GM23248 (cell line): ENCODE data around the gene SMC6. TPM values are rescaled to one million over a fixed set of nuclear protein-coding genes. Genes with fewer than 3 reads are reported as not detected.

ENCODE experiments used
- DNase-seq: peaks from one replicate; pipeline ENCODE4 v3.0.0-alpha.2; 2015
- H2AFZ ChIP-seq: fragments of 200-600 bp; sonication (generic); 2 replicates; pipeline ENCODE4 v1.6.1; 2016; ENCODE audit warnings: antibody characterized with exemption
- H3F3A ChIP-seq: fragments of 200-600 bp; sonication (generic); 2 replicates; pipeline ENCODE4 v1.6.1; 2016; ENCODE audit warnings: mild to moderate bottlenecking, antibody characterized with exemption, mixed run types; ENCODE audit not compliant: insufficient read depth
- H3K27ac ChIP-seq: fragments of 200-600 bp; sonication (generic); 2 replicates; pipeline ENCODE4 v1.5.1; 2016; ENCODE audit warnings: mild to moderate bottlenecking
- H3K27me3 ChIP-seq: fragments of 200-600 bp; sonication (generic); replicated peaks from 2 replicates; pipeline ENCODE4 v1.6.1; 2016; ENCODE audit warnings: mild to moderate bottlenecking; ENCODE audit not compliant: insufficient read depth
- H3K36me3 ChIP-seq: fragments of 200-600 bp; sonication (generic); 2 replicates; pipeline ENCODE4 v1.6.1; 2016; ENCODE audit warnings: low read depth, mild to moderate bottlenecking
- H3K4me1 ChIP-seq: fragments of 200-600 bp; sonication (generic); 2 replicates; pipeline ENCODE4 v1.6.1; 2016; ENCODE audit warnings: mild to moderate bottlenecking; ENCODE audit not compliant: insufficient read depth
- H3K4me2 ChIP-seq: fragments of 200-600 bp; sonication (generic); one replicate; pipeline ENCODE4 v1.6.1; 2016; ENCODE audit warnings: mild to moderate bottlenecking; ENCODE audit not compliant: unreplicated experiment
- H3K4me3 ChIP-seq: fragments of 200-600 bp; sonication (generic); 2 replicates; pipeline ENCODE4 v1.5.1; 2016; ENCODE audit warnings: mild to moderate bottlenecking
- H3K79me2 ChIP-seq: fragments of 200-600 bp; sonication (generic); 2 replicates; pipeline ENCODE4 v1.6.1; 2016; ENCODE audit warnings: mild to moderate bottlenecking; ENCODE audit not compliant: insufficient read depth
- H3K9ac ChIP-seq: fragments of 200-600 bp; sonication (generic); 2 replicates; pipeline ENCODE4 v1.6.1; 2016; ENCODE audit warnings: mild to moderate bottlenecking
- H3K9me2 ChIP-seq: fragments of 200-600 bp; sonication (generic); 2 replicates; pipeline ENCODE4 v1.6.1; 2016; ENCODE audit warnings: mixed run types, mild to moderate bottlenecking, moderate library complexity; ENCODE audit not compliant: insufficient read depth
- H3K9me3 ChIP-seq: fragments of 200-600 bp; sonication (generic); one replicate; pipeline ENCODE4 v1.6.1; 2017; ENCODE audit warnings: low read depth
- H4K20me1 ChIP-seq: fragments of 200-600 bp; sonication (generic); 2 replicates; pipeline ENCODE4 v1.6.0; 2016; ENCODE audit not compliant: insufficient read depth
- EZH2 ChIP-seq: fragments of 200-600 bp; sonication (generic); IDR thresholded peaks from 2 replicates; pipeline ENCODE4 v1.6.1; 2018; ENCODE audit warnings: antibody characterized with exemption, mild to moderate bottlenecking; ENCODE audit not compliant: insufficient read depth, poor library complexity, severe bottlenecking
- EZH2phosphoT487 ChIP-seq: fragments of 200-600 bp; sonication (generic); IDR thresholded peaks from 2 replicates; pipeline ENCODE4 v1.6.1; 2018; ENCODE audit warnings: antibody characterized with exemption, moderate library complexity, mild to moderate bottlenecking, low read depth; ENCODE audit not compliant: insufficient read depth
- WGBS, 2 experiments: methylation state at CpG; one replicate each; pipeline ENCODE4 v1.1.6; 2015 to 2017; ENCODE audit warnings: low lambda C conversion rate in 2 of 2, low coverage in 1 of 2; ENCODE audit errors: missing lambda C conversion rate in 2 of 2; 5-methylcytosine and 5-hydroxymethylcytosine counted together
- in situ Hi-C: fragments of 300-500 bp; cut with MboI; formaldehyde crosslinking; loops from 2 replicates; pipeline ENCODE4 v1.15.0; 2020
- polyA plus RNA-seq: library from polyadenylated mRNA; unstranded; fragments of >200 nt; fragmentation: Nextera tagmentation; extraction: Ambion mirVana; gene quantifications from 2 replicates; pipeline ENCODE4 v1.2.1, GENCODE V29; 2016
- total RNA-seq: library from RNA; depleted of rRNA; stranded (reverse); fragments of >200 nt; shearing (Covaris generic); gene quantifications from 2 replicates; pipeline ENCODE4 v1.2.3, GENCODE V29; 2014

SMC6 gene
- total and polyA plus RNA-seq, 2 experiments from 2014 or later: 20.9 to 22.0 TPM

DNA sequence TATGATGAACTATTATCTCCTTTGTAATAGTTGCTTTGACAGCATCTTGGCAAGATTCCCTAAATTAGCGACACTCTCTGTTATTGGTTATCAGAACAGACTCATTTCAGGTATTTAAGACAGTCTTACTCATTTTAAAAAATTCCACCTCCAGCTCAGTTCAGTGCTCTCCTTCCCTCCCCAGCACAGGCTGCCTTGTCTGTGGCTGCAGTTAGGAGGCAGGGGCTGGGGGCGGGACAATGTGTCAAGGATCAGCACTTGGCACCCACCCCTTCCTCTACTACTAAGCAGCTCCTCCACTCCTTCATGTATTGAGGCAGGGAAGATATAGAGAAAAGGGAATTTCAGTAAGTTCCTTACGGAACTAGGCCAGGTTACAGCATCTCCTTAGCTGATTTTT is 128.2 kb downstream of the SMC6 start:
- Histone ChIP-seq H3K36me3 (no peaks in the 10 kb centered on the region), H2AFZ (no peak overlapping the region), H3K4me2 (no peak overlapping the region), H3K27ac (no peak overlapping the region), H3K79me2 (no peaks in the 10 kb centered on the region), H3K9me2 (no peaks in the 10 kb centered on the region), H3K9me3 (no peaks in the 10 kb centered on the region), H3F3A (peaks cover 12% of the 10 kb centered on the region), H3K27me3 (no peaks in the 10 kb centered on the region), H4K20me1 (no peaks in the 10 kb centered on the region), H3K4me1 (peaks cover 15% of the 10 kb centered on the region), H3K9ac (no peak overlapping the region), H3K4me3 (no peak overlapping the region)
- TF ChIP-seq EZH2phosphoT487: no peak
- no peak for TF ChIP-seq EZH2
- no peak for DNase-seq
- WGBS, 2 experiments: 81 to 85% methylated on average over 3 of the region's 3 CpGs
- in situ Hi-C loops: no loop called here

DNA sequence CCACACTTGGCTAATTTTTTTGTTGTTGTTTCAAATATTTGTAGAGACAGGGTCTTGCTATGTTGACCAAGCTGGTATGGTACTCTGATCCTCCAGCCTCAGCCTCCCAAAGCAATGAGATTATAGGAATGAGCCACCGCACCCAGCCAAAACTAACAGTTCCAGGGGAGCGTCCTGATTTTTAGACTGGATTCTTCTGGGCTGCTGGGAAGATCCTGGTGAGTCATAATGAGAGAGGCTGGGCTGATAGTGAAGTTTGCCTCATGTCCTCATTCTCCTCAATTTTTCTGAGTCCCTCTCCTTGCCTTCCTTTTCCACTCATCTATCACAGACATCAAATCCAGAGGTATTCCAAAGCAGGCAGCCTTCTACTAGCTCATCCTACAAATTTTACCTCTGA is 131.8 kb downstream of the SMC6 start:
- no peaks in the 10 kb centered on the region for H4K20me1 ChIP-seq
- H3F3A ChIP-seq: peaks cover 18% of the 10 kb centered on the region
- H3K27me3 ChIP-seq: no peaks in the 10 kb centered on the region
- no peaks in the 10 kb centered on the region for H3K36me3 ChIP-seq
- no peak overlapping the region for H3K4me3 ChIP-seq
- H3K27ac ChIP-seq: peak overlapping the region; percentile 28; the same call in 1 of the 2 replicates
- peak overlapping the region; percentile 9 for H3K4me2 ChIP-seq
- no peak overlapping the region for H2AFZ ChIP-seq
- 45 to 56% methylated on average over 2 of the region's 2 CpGs for WGBS, 2 experiments
- no peaks in the 10 kb centered on the region for H3K9me2 ChIP-seq
- peaks cover 20% of the 10 kb centered on the region for H3K4me1 ChIP-seq
- H3K79me2 ChIP-seq: no peaks in the 10 kb centered on the region
- in situ Hi-C loops: no loop called here
- DNase-seq: peak; percentile 72
- no peaks in the 10 kb centered on the region for H3K9me3 ChIP-seq
- TF ChIP-seq EZH2: no peak
- TF ChIP-seq EZH2phosphoT487: no peak
- H3K9ac ChIP-seq: no peak overlapping the region

DNA sequence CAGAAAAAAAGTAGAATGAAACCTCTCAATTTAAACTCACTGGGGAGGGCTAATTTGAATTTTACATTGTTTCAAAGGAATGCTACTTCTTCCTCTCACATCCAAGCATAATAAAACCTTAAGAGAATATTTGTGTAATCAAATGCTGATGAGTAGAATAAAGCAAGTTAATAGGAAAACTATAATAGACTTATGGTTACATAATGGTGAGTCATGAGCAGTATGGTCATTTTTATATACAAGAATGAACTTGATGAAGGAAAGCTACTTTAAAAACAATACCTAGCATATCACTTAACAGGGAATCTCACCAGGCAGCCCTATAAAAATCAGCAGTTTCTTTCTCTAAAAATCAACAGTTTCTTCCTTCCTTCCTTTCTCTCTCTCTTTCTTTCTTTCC is 132.8 kb downstream of the SMC6 start:
- H3K9ac ChIP-seq: no peak overlapping the region
- peaks cover 28% of the 10 kb centered on the region for H3K4me1 ChIP-seq
- H2AFZ ChIP-seq: no peak overlapping the region
- H4K20me1 ChIP-seq: no peaks in the 10 kb centered on the region
- peak overlapping the region; percentile 9 for H3K4me2 ChIP-seq
- DNase-seq: peak; percentile 68
- H3K9me2 ChIP-seq: no peaks in the 10 kb centered on the region
- peaks cover 25% of the 10 kb centered on the region for H3F3A ChIP-seq
- no peak overlapping the region for H3K4me3 ChIP-seq
- no peaks in the 10 kb centered on the region for H3K27me3 ChIP-seq
- no peaks in the 10 kb centered on the region for H3K36me3 ChIP-seq
- no peaks in the 10 kb centered on the region for H3K9me3 ChIP-seq
- no peaks in the 10 kb centered on the region for H3K79me2 ChIP-seq
- in situ Hi-C loops: no loop called here
- TF ChIP-seq EZH2phosphoT487 (no peak), EZH2 (no peak)
- peak overlapping the region; percentile 28 for H3K27ac ChIP-seq

GRCh38 chr2:17620280-17620679 is 133.3 kb downstream of the SMC6 start:
- peaks cover 31% of the 10 kb centered on the region for H3F3A ChIP-seq
- peak overlapping the region; percentile 28; the same call in 1 of the 2 replicates for H3K27ac ChIP-seq
- 56% methylated on average over 6 of the region's 6 CpGs for WGBS, 2 experiments
- in situ Hi-C loops: no loop called here
- H3K4me3 ChIP-seq: no peak overlapping the region
- H3K4me2 ChIP-seq: no peak overlapping the region
- no peaks in the 10 kb centered on the region for H3K36me3 ChIP-seq
- no peaks in the 10 kb centered on the region for H3K79me2 ChIP-seq
- H3K9me3 ChIP-seq: no peaks in the 10 kb centered on the region
- no peaks in the 10 kb centered on the region for H3K9me2 ChIP-seq
- no peaks in the 10 kb centered on the region for H3K27me3 ChIP-seq
- H3K4me1 ChIP-seq: peaks cover 33% of the 10 kb centered on the region
- TF ChIP-seq EZH2 (no peak), EZH2phosphoT487 (no peak)
- no peak overlapping the region for H3K9ac ChIP-seq
- H4K20me1 ChIP-seq: no peaks in the 10 kb centered on the region
- no peak overlapping the region for H2AFZ ChIP-seq
- DNase-seq: peak; percentile 48

GRCh38 chr2:17617955-17618354 is 135.7 kb downstream of the SMC6 start:
- no peak overlapping the region for H3K27ac ChIP-seq
- no peaks in the 10 kb centered on the region for H3K9me2 ChIP-seq
- no peak overlapping the region for H3K4me3 ChIP-seq
- no peak overlapping the region for H2AFZ ChIP-seq
- H3K9me3 ChIP-seq: no peaks in the 10 kb centered on the region
- no peak for DNase-seq
- WGBS, 2 experiments: 46 to 65% methylated on average over 1 of the region's 1 CpG
- in situ Hi-C loops: no loop called here
- peaks cover 39% of the 10 kb centered on the region for H3K4me1 ChIP-seq
- TF ChIP-seq EZH2phosphoT487: no peak
- TF ChIP-seq EZH2: no peak
- no peaks in the 10 kb centered on the region for H3K79me2 ChIP-seq
- H3K36me3 ChIP-seq: no peaks in the 10 kb centered on the region
- peaks cover 40% of the 10 kb centered on the region for H3F3A ChIP-seq
- no peak overlapping the region for H3K4me2 ChIP-seq
- H3K9ac ChIP-seq: no peak overlapping the region
- no peaks in the 10 kb centered on the region for H3K27me3 ChIP-seq
- no peaks in the 10 kb centered on the region for H4K20me1 ChIP-seq
